Neuron (in vitro differentiated cells): ENCODE data around the gene CH25H.
"Not testable (repeated sequence)": the region's sequence is repeated elsewhere in the genome, so short reads cannot be mapped to it uniquely, and the experiment has no call there.

Experiments
- H2AFZ ChIP-seq: one replicate; pipeline ENCODE4 v1.6.1; 2013; ENCODE audit warnings: low read depth, mild to moderate bottlenecking, inconsistent platforms, low read length, moderate library complexity
- H3K27me3 ChIP-seq: one replicate; pipeline ENCODE4 v1.6.1; 2013; ENCODE audit warnings: low read length; ENCODE audit not compliant: insufficient read depth
- H3K36me3 ChIP-seq: one replicate; pipeline ENCODE4 v1.6.1; 2013; ENCODE audit warnings: low read length; ENCODE audit not compliant: insufficient read depth
- H3K4me1 ChIP-seq: one replicate; pipeline ENCODE4 v1.6.1; 2013; ENCODE audit warnings: low read length; ENCODE audit not compliant: insufficient read depth
- H3K4me3 ChIP-seq: 2 replicates; pipeline ENCODE4 v1.5.1; 2013; ENCODE audit warnings: mild to moderate bottlenecking, low read length, moderate library complexity
- H3K9me3 ChIP-seq: one replicate; pipeline ENCODE4 v1.6.1; 2013; ENCODE audit warnings: low read length

The CH25H gene

GRCh38 chr10:89204621-89205185, 2.4 kb downstream of the CH25H start:
- no peak overlapping the region for H3K4me3 ChIP-seq
- H2AFZ ChIP-seq: no peak overlapping the region
- peaks cover 66% of the 10 kb centered on the region for H3K27me3 ChIP-seq
- no peaks in the 10 kb centered on the region for H3K9me3 ChIP-seq
- H3K4me1 ChIP-seq: peaks cover 16% of the 10 kb centered on the region
- no peaks in the 10 kb centered on the region for H3K36me3 ChIP-seq

- Histone ChIP-seq H2AFZ (no peak overlapping the region), H3K36me3 (no peaks in the 10 kb centered on the region), H3K27me3 (peaks cover 52% of the 10 kb centered on the region), H3K9me3 (no peaks in the 10 kb centered on the region), H3K4me3 (no peak overlapping the region), H3K4me1 (peaks cover 16% of the 10 kb centered on the region)
These were observed 3.9 kb downstream of the CH25H start for GRCh38 chr10:89203237-89203636.

GRCh38 chr10:89202033-89202425, 5.1 kb downstream of the CH25H start:
- no peak overlapping the region for H3K4me3 ChIP-seq
- H3K4me1 ChIP-seq: peaks cover 6% of the 10 kb centered on the region
- H3K36me3 ChIP-seq: no peaks in the 10 kb centered on the region
- no peak overlapping the region for H2AFZ ChIP-seq
- peaks cover 41% of the 10 kb centered on the region for H3K27me3 ChIP-seq
- H3K9me3 ChIP-seq: no peaks in the 10 kb centered on the region

- H2AFZ ChIP-seq: no peak overlapping the region
- H3K27me3 ChIP-seq: peaks cover 36% of the 10 kb centered on the region
- no peaks in the 10 kb centered on the region for H3K36me3 ChIP-seq
- H3K4me3 ChIP-seq: no peak overlapping the region
- no peaks in the 10 kb centered on the region for H3K9me3 ChIP-seq
- peaks cover under 1% of the 10 kb centered on the region for H3K4me1 ChIP-seq
These were observed 5.6 kb downstream of the CH25H start for GRCh38 chr10:89201345-89202032.

- no peak overlapping the region for H2AFZ ChIP-seq
- H3K36me3 ChIP-seq: no peaks in the 10 kb centered on the region
- no peaks in the 10 kb centered on the region for H3K4me1 ChIP-seq
- no peaks in the 10 kb centered on the region for H3K9me3 ChIP-seq
- no peak overlapping the region for H3K4me3 ChIP-seq
- peaks cover 5% of the 10 kb centered on the region for H3K27me3 ChIP-seq
These were observed 9.6 kb downstream of the CH25H start for GRCh38 chr10:89197473-89197872.

- H3K4me3 ChIP-seq, H2AFZ ChIP-seq, H3K36me3 ChIP-seq: not testable (repeated sequence)
These were observed 15.8 kb downstream of the CH25H start for GRCh38 chr10:89191301-89191700.

GRCh38 chr10:89189211-89189734, 17.8 kb downstream of the CH25H start:
- no peaks in the 10 kb centered on the region for H3K9me3 ChIP-seq
- H2AFZ ChIP-seq: no peak overlapping the region
- no peaks in the 10 kb centered on the region for H3K36me3 ChIP-seq
- H3K27me3 ChIP-seq: no peaks in the 10 kb centered on the region
- no peak overlapping the region for H3K4me3 ChIP-seq
- no peaks in the 10 kb centered on the region for H3K4me1 ChIP-seq

More at GRCh38 chr10:89191301-89191700, 15.8 kb downstream of the CH25H start:
- not testable (repeated sequence) for H3K4me1 ChIP-seq, H3K27me3 ChIP-seq, H3K9me3 ChIP-seq

- Histone ChIP-seq H3K9me3 (no peaks in the 10 kb centered on the region), H3K36me3 (no peaks in the 10 kb centered on the region), H2AFZ (no peak overlapping the region), H3K4me3 (no peak overlapping the region), H3K4me1 (no peaks in the 10 kb centered on the region), H3K27me3 (no peaks in the 10 kb centered on the region)
These were observed 21.5 kb downstream of the CH25H start for GRCh38 chr10:89185658-89186057.

GRCh38 chr10:89184638-89185037, 22.5 kb downstream of the CH25H start:
- no peaks in the 10 kb centered on the region for H3K4me1 ChIP-seq
- no peaks in the 10 kb centered on the region for H3K9me3 ChIP-seq
- no peaks in the 10 kb centered on the region for H3K36me3 ChIP-seq
- H2AFZ ChIP-seq: no peak overlapping the region
- no peaks in the 10 kb centered on the region for H3K27me3 ChIP-seq
- H3K4me3 ChIP-seq: no peak overlapping the region

GRCh38 chr10:89183571-89183970, 23.5 kb downstream of the CH25H start:
- no peaks in the 10 kb centered on the region for H3K9me3 ChIP-seq
- H2AFZ ChIP-seq: no peak overlapping the region
- no peaks in the 10 kb centered on the region for H3K4me1 ChIP-seq
- no peaks in the 10 kb centered on the region for H3K27me3 ChIP-seq
- H3K4me3 ChIP-seq: no peak overlapping the region
- no peaks in the 10 kb centered on the region for H3K36me3 ChIP-seq

GRCh38 chr10:89182894-89183293, 24.2 kb downstream of the CH25H start:
- Histone ChIP-seq H3K4me1 (no peaks in the 10 kb centered on the region), H2AFZ (no peak overlapping the region), H3K9me3 (no peaks in the 10 kb centered on the region), H3K27me3 (no peaks in the 10 kb centered on the region), H3K36me3 (no peaks in the 10 kb centered on the region), H3K4me3 (no peak overlapping the region)

- no peaks in the 10 kb centered on the region for H3K9me3 ChIP-seq
- peaks cover 9% of the 10 kb centered on the region for H3K4me1 ChIP-seq
- no peak overlapping the region for H2AFZ ChIP-seq
- H3K4me3 ChIP-seq: no peak overlapping the region
- H3K36me3 ChIP-seq: no peaks in the 10 kb centered on the region
- H3K27me3 ChIP-seq: no peaks in the 10 kb centered on the region
These were observed 31.3 kb downstream of the CH25H start for GRCh38 chr10:89175816-89176215.

- H3K27me3 ChIP-seq: no peaks in the 10 kb centered on the region
These were observed 34.0 kb downstream of the CH25H start for GRCh38 chr10:89173075-89173474.

More at GRCh38 chr10:89173075-89173474, 34.0 kb downstream of the CH25H start:
- Histone ChIP-seq H2AFZ (peak overlapping the region; percentile 48), H3K36me3 (no peaks in the 10 kb centered on the region), H3K4me1 (peaks cover 9% of the 10 kb centered on the region), H3K4me3 (no peak overlapping the region), H3K9me3 (no peaks in the 10 kb centered on the region)
